Measurements from ENCODE around the gene POU2AF2.

GRCh38 chr11:111320728-111321568 is 75.4 kb downstream of the POU2AF2 start:
- no peak for TF ChIP-seq CTCF (IDR thresholded peaks at IDR 0.05)
- no peak for TF ChIP-seq POLR2A (IDR thresholded peaks at IDR 0.05)

Measured in esophagus squamous epithelium (tissue), 4 donors.